SK-N-SH (cell line): ENCODE data around the gene PIK3IP1. TPM values are rescaled to one million over a fixed set of nuclear protein-coding genes. Genes with fewer than 3 reads are reported as not detected.
"Not testable (repeated sequence)": the region's sequence is repeated elsewhere in the genome, so short reads cannot be mapped to it uniquely, and the experiment has no call there.

Experiments
- CTCF ChIA-PET: fragments of 300-600, 350-600 bp; formaldehyde crosslinking; extraction: SDS; loops from one replicate; lab custom pipeline; 2021; lab: Yijun Ruan, JAX
- POLR2A ChIA-PET: fragments of 350-600 bp; sonication (Branson Sonifier 250); formaldehyde crosslinking; extraction: SDS; loops from one replicate; lab custom pipeline; 2020; ENCODE audit warnings: antibody characterized with exemption, inconsistent platforms; lab: Yijun Ruan, JAX
- DNase-seq: peaks from one replicate; pipeline ENCODE4 v3.0.0; 2012
- H2AFZ ChIP-seq: fragments of 200-600 bp; sonication (generic); 2 replicates; pipeline ENCODE4 v1.8.1; 2016; ENCODE audit warnings: antibody characterized with exemption, mild to moderate bottlenecking, low read depth
- H3F3A ChIP-seq: fragments of 200-600 bp; sonication (generic); replicated peaks from 2 replicates; pipeline ENCODE3; 2016; ENCODE audit warnings: antibody characterized with exemption, mild to moderate bottlenecking; ENCODE audit not compliant: insufficient read depth
- H3K27ac ChIP-seq, 2 experiments: fragments of 200-500 bp in 1 of 2; fragments of 200-600 bp in 1 of 2; sonication (Bioruptor generic) in 1 of 2; sonication (generic), shearing (Covaris generic) in 1 of 2; 2 replicates each; pipeline versions ENCODE4 v1.5.1 to v1.6.1; 2014 to 2016; ENCODE audit warnings: low read depth in 2 of 2, inconsistent platforms in 1 of 2, low read length in 1 of 2, mild to moderate bottlenecking in 1 of 2, mixed read lengths in 1 of 2
- H3K27me3 ChIP-seq: fragments of 200-600 bp; sonication (generic), shearing (Covaris generic); 2 replicates; pipeline ENCODE4 v1.6.1; 2016; ENCODE audit warnings: mixed run types; ENCODE audit not compliant: insufficient read depth
- H3K36me3 ChIP-seq, 2 experiments: fragments of 200-500 bp in 1 of 2; fragments of 200-600 bp in 1 of 2; sonication (Bioruptor generic) in 1 of 2; sonication (generic) in 1 of 2; replicated peaks in 1 of 2; 2 replicates each; pipeline versions ENCODE3 to v1.5.1; 2014 to 2016; ENCODE audit warnings: low read length in 1 of 2, mild to moderate bottlenecking in 1 of 2; ENCODE audit not compliant: insufficient read depth in 2 of 2, control insufficient read depth in 1 of 2
- H3K4me1 ChIP-seq, 2 experiments: fragments of 200-500 bp in 1 of 2; fragments of 200-600 bp in 1 of 2; sonication (Bioruptor generic) in 1 of 2; sonication (generic), shearing (Covaris generic) in 1 of 2; 2 replicates each; pipeline versions ENCODE4 v1.5.1 to v1.6.1; 2014 to 2016; ENCODE audit warnings: low read depth in 1 of 2, low read length in 1 of 2, mixed run types in 1 of 2; ENCODE audit not compliant: insufficient read depth in 2 of 2, control insufficient read depth in 1 of 2
- H3K4me2 ChIP-seq: fragments of 200-600 bp; sonication (generic), shearing (Covaris generic); 2 replicates; pipeline ENCODE4 v1.6.1; 2017; ENCODE audit warnings: mixed run types
- H3K4me3 ChIP-seq, 2 experiments: fragments of 200-500 bp in 1 of 2; fragments of 200-600 bp in 1 of 2; sonication (Bioruptor generic) in 1 of 2; sonication (generic), shearing (Covaris generic) in 1 of 2; 2 replicates each; pipeline versions ENCODE4 v1.5.1 to v1.8.1; 2014 to 2016; ENCODE audit warnings: low read depth in 2 of 2, inconsistent platforms in 1 of 2, low read length in 1 of 2, mild to moderate bottlenecking in 1 of 2, mixed read lengths in 1 of 2, moderate library complexity in 1 of 2
- H3K79me2 ChIP-seq: fragments of 200-600 bp; sonication (generic); 2 replicates; pipeline ENCODE4 v1.8.1; 2017; ENCODE audit warnings: mild to moderate bottlenecking; ENCODE audit not compliant: insufficient read depth
- H3K9ac ChIP-seq: fragments of 200-600 bp; sonication (generic); 2 replicates; pipeline ENCODE4 v1.6.1; 2017; ENCODE audit warnings: mixed run types
- H3K9me2 ChIP-seq: fragments of 200-600 bp; sonication (generic); 2 replicates; pipeline ENCODE4 v1.6.1; 2017; ENCODE audit warnings: mixed run types
- H3K9me3 ChIP-seq: fragments of 200-600 bp; sonication (generic); 2 replicates; pipeline ENCODE4 v1.6.1; 2017; ENCODE audit warnings: mixed run types, mild to moderate bottlenecking, moderate library complexity
- H4K20me1 ChIP-seq: fragments of 200-600 bp; sonication (generic); 2 replicates; pipeline ENCODE4 v1.6.1; 2017; ENCODE audit warnings: mild to moderate bottlenecking, mixed run types; ENCODE audit not compliant: insufficient read depth
- CHD2 ChIP-seq: fragments of 150-350 bp; IDR thresholded peaks from 2 replicates; pipeline ENCODE4 v1.6.1; 2018; ENCODE audit warnings: low read length; ENCODE audit not compliant: partially characterized antibody
- FOSL2 ChIP-seq: IDR thresholded peaks from 2 replicates; pipeline ENCODE4 v1.4.0; 2012; ENCODE audit warnings: low read depth, mild to moderate bottlenecking, moderate library complexity, borderline replicate concordance
- FOXJ3 ChIP-seq: sonication (generic); formaldehyde crosslinking; IDR thresholded peaks from 2 replicates; pipeline ENCODE4 v1.5.1; 2020; ENCODE audit warnings: mild to moderate bottlenecking, missing genetic modification reagents
- FOXM1 ChIP-seq: IDR thresholded peaks from 2 replicates; pipeline ENCODE4 v1.4.0; 2012; ENCODE audit warnings: low read depth, mild to moderate bottlenecking
- IRF3 ChIP-seq: fragments of 150-350 bp; IDR thresholded peaks from 2 replicates; pipeline ENCODE4 v1.6.1; 2016; ENCODE audit warnings: mild to moderate bottlenecking, low read depth, low read length
- MEF2A ChIP-seq: IDR thresholded peaks from 2 replicates; pipeline ENCODE4 v1.4.0; 2012; ENCODE audit warnings: low read depth, borderline replicate concordance
- MXI1 ChIP-seq: IDR thresholded peaks from 2 replicates; pipeline ENCODE4 v1.6.1; 2012; ENCODE audit warnings: mild to moderate bottlenecking, low read depth, low read length, improper control_type of control experiment
- NRF1 ChIP-seq: IDR thresholded peaks from 2 replicates; pipeline ENCODE4 v1.6.1; 2012; ENCODE audit warnings: low read depth, mild to moderate bottlenecking, low read length
- PBX3 ChIP-seq: IDR thresholded peaks from 2 replicates; pipeline ENCODE4; 2012
- RAD21 ChIP-seq: IDR thresholded peaks from 2 replicates; pipeline ENCODE4 v1.6.1; 2012; ENCODE audit warnings: mild to moderate bottlenecking, low read length
- RCOR1 ChIP-seq: fragments of 150-350 bp; IDR thresholded peaks from 2 replicates; pipeline ENCODE4 v1.6.1; 2017; ENCODE audit warnings: antibody characterized with exemption, low read length
- RFX5 ChIP-seq: IDR thresholded peaks from 2 replicates; pipeline ENCODE4 v1.6.1; 2012; ENCODE audit warnings: mild to moderate bottlenecking, improper control_type of control experiment, low read length
- RXRA ChIP-seq: IDR thresholded peaks from 2 replicates; pipeline ENCODE4 v1.4.0; 2012; ENCODE audit warnings: low read depth, mild to moderate bottlenecking, borderline replicate concordance
- SIN3A ChIP-seq: IDR thresholded peaks from 2 replicates; pipeline ENCODE4 v1.6.1; 2012; ENCODE audit warnings: low read depth, mild to moderate bottlenecking, low read length, moderate library complexity, borderline replicate concordance
- TAF1 ChIP-seq: IDR thresholded peaks from 2 replicates; pipeline ENCODE4 v1.6.1; 2012; ENCODE audit warnings: low read depth, mild to moderate bottlenecking, low read length, moderate library complexity, borderline replicate concordance
- TEAD4 ChIP-seq: IDR thresholded peaks from 2 replicates; pipeline ENCODE4 v1.4.0; 2012; ENCODE audit warnings: mild to moderate bottlenecking, borderline replicate concordance; ENCODE audit not compliant: insufficient read depth
- USF1 ChIP-seq: IDR thresholded peaks from 2 replicates; pipeline ENCODE4 v1.4.0; 2012; ENCODE audit warnings: low read depth, borderline replicate concordance
- YY1 ChIP-seq: IDR thresholded peaks from 2 replicates; pipeline ENCODE4 v1.4.0; 2012; ENCODE audit warnings: low read depth, mild to moderate bottlenecking
- WGBS: methylation state at CpG from one replicate; pipeline ENCODE4 v1.1.6; 2017; ENCODE audit warnings: low lambda C conversion rate; 5-methylcytosine and 5-hydroxymethylcytosine counted together
- polyA plus RNA-seq, 3 experiments: library from polyadenylated mRNA; depleted of rRNA; stranded (reverse); fragments of >200 nt; gene quantifications; 2 replicates each; pipeline ENCODE4 v1.2.3, GENCODE V29; 2012
- TF ChIP-seq, protein P1 (sequence below): IDR thresholded peaks from 2 replicates; pipeline ENCODE4 v1.4.0; 2012; ENCODE audit warnings: low read depth

Gene PIK3IP1
- polyA plus RNA-seq, 1 of the 3 experiments (the other 2 are of a cell fraction) = 8.6 TPM

GRCh38 chr22:31247726-31248125, 44.6 kb downstream of the PIK3IP1 start:
- Histone ChIP-seq H3K36me3 (peaks cover 2 to 3% of the 10 kb centered on the region in 2 experiments), H3K4me3 (peak overlapping the region; percentile 73 to 80), H3K4me1 (peaks cover 20 to 64% of the 10 kb centered on the region in 2 experiments), H3K4me2 (peak overlapping the region; percentile 95), H3K27ac (peak overlapping the region; percentile 61 to 88), H4K20me1 (peaks cover 4% of the 10 kb centered on the region; the same call in 1 of the 2 replicates), H3K9ac (peak overlapping the region; percentile 72; the same call in 1 of the 2 replicates), H2AFZ (no peak overlapping the region), H3K79me2 (peaks cover 79% of the 10 kb centered on the region), H3K27me3 (no peaks in the 10 kb centered on the region), H3F3A (peaks cover 33% of the 10 kb centered on the region), H3K9me3 (no peaks in the 10 kb centered on the region), H3K9me2 (no peaks in the 10 kb centered on the region)
- peak; percentile 51 for TF ChIP-seq PBX3
- no peak for TF ChIP-seq TEAD4
- 60% methylated on average over 1 of the region's 1 CpG for WGBS
- CTCF ChIA-PET = interaction anchor here (0.7 to 8.1 kb wide), 5 partner anchors 23 to 314 kb away, joined by 3 to 85 read pairs (median 3); partner anchors contain the start of genes LIMK2 and PIK3IP1
- POLR2A ChIA-PET = interaction anchor here (0.6 to 1.3 kb wide), 7 partner anchors 21 to 99 kb away, joined by 3 to 6 read pairs (median 3); partner anchors contain the start of gene LIMK2
- peak; percentile 75 for DNase-seq

DNA sequence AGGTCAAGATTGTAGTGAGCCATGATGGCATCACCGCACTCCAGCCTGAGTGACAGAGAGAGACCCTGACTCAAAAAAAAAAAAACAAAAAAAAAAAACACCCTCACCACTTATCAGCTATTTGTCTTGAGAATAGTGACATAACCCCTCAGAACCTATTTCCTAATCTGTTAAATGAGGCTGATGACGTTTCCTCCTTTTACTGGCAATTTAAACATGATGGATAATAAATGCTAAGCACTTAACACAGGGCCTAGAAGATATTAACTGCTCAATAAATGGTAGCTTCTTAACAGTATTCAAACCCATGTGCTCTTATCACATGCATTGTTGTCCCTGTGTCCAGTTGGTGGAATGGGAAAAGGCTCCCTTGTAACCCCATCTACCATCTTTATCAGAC, 45.6 kb downstream of the PIK3IP1 start:
- CTCF ChIA-PET = interaction anchor here (1.0 to 8.1 kb wide), 4 partner anchors 24 to 158 kb away, joined by 3 to 85 read pairs (median 26); partner anchors contain the start of genes LIMK2 and PIK3IP1
- Histone ChIP-seq H3K9ac (no peak overlapping the region), H3K9me2 (no peaks in the 10 kb centered on the region), H2AFZ (no peak overlapping the region), H3K36me3 (peaks cover 2 to 3% of the 10 kb centered on the region in 2 experiments), H3K79me2 (peaks cover 72% of the 10 kb centered on the region), H3F3A (peaks cover 44% of the 10 kb centered on the region), H3K4me1 (peaks cover 27 to 62% of the 10 kb centered on the region in 2 experiments), H3K9me3 (no peaks in the 10 kb centered on the region), H3K4me2 (no peak overlapping the region), H4K20me1 (peaks cover 3% of the 10 kb centered on the region; the same call in 1 of the 2 replicates), H3K4me3 (no peak overlapping the region), H3K27me3 (no peaks in the 10 kb centered on the region), H3K27ac (peak overlapping the region in 1 of 2 experiments; percentile 88; a peak in 3 of 4 replicates)
- TF ChIP-seq SIN3A = no peak
- TF ChIP-seq NRF1 = no peak
- TF ChIP-seq, protein P1, sequence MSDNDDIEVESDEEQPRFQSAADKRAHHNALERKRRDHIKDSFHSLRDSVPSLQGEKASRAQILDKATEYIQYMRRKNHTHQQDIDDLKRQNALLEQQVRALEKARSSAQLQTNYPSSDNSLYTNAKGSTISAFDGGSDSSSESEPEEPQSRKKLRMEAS = no peak
- no peak for TF ChIP-seq PBX3
- TF ChIP-seq FOXM1 = no peak
- no peak for TF ChIP-seq MEF2A
- no peak for TF ChIP-seq YY1
- TF ChIP-seq RAD21 = no peak
- TF ChIP-seq RFX5 = no peak
- no peak for TF ChIP-seq USF1
- TF ChIP-seq FOSL2 = no peak
- no peak for TF ChIP-seq MXI1
- no peak for TF ChIP-seq RXRA
- no peak for TF ChIP-seq TAF1
- no peak for TF ChIP-seq CHD2
- TF ChIP-seq TEAD4 = no peak
- TF ChIP-seq RCOR1 = no peak
- no peak for TF ChIP-seq FOXJ3 (CRISPR knock-in tag)
- TF ChIP-seq IRF3 = no peak
- DNase-seq = no peak
- POLR2A ChIA-PET = no interaction called here
- WGBS = 90% methylated on average over 2 of the region's 2 CpGs

GRCh38 chr22:31245998-31246397, 46.3 kb downstream of the PIK3IP1 start:
- POLR2A ChIA-PET, H4K20me1 ChIP-seq, H3K9ac ChIP-seq, H3K9me3 ChIP-seq, H3K4me2 ChIP-seq, H3K9me2 ChIP-seq, H2AFZ ChIP-seq, DNase-seq, H3K36me3 ChIP-seq, H3K4me3 ChIP-seq, H3K27me3 ChIP-seq: not testable (repeated sequence)
- WGBS = 95% methylated on average over 8 of the region's 12 CpGs
- H3K4me1 ChIP-seq = peaks cover 34 to 67% of the 10 kb centered on the region in 2 experiments
- peaks cover 72% of the 10 kb centered on the region for H3K79me2 ChIP-seq
- CTCF ChIA-PET = interaction anchor here (1.0 to 8.1 kb wide), 3 partner anchors 25 to 157 kb away, joined by 3 to 85 read pairs (median 50); partner anchors contain the start of gene LIMK2
- peak overlapping the region; percentile 88 to 99 for H3K27ac ChIP-seq
- H3F3A ChIP-seq = peaks cover 51% of the 10 kb centered on the region
